CD4-positive, alpha-beta T cell treated with Interleukin-10 for 1 hour (primary cell): ENCODE results near the gene SNX8.
"Not testable (repeated sequence)": the region's sequence is repeated elsewhere in the genome, so short reads cannot be mapped to it uniquely, and the experiment has no call there.

Experiments used
- DNase-seq: peaks from one replicate; pipeline ENCODE4 v3.0.0-alpha.2; 2020

The SNX8 gene

DNA sequence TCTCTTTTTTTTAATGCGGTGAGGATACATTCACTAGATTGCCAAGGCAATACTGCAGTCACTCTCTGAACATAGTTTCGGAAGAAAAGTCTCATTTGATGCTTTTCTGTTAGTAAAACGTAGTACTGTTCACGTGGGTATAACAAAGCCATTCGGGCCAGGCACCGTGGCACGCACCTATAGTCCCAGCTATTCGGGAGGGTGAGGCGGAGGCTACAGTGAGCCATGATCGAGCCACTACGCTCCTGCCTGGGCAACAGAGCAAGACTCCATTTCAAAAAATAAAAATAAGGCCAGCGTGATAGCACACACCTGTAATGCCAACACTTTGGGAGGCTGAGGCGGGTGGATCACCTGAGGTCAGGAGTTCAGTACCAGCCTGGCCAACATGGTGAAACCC lies 24.6 kb downstream of the SNX8 start:
- DNase-seq, result no peak

DNA sequence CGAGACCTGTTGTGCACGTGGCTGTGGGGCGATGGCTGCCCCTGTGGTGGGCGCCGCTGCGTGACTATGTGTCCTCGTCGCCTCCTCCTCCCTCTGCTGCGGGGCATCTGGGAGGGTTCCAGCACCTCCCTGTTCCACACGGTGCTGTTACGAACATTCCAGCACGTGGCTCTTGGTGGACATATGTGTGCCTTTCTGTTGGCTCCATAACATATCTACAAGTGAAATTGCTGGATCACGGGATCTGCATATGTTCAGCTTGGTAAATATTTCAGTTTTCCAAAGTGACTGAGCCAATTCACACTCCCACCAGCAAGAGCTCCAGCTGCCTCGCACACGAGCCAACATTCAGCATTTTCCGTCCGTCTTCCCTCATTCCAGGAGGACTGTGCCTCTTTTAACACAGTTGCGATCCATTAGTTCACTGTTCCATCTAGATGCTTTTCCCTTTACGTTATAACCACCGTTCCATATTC lies 25.1 kb downstream of the SNX8 start:
- no peak for DNase-seq

DNA sequence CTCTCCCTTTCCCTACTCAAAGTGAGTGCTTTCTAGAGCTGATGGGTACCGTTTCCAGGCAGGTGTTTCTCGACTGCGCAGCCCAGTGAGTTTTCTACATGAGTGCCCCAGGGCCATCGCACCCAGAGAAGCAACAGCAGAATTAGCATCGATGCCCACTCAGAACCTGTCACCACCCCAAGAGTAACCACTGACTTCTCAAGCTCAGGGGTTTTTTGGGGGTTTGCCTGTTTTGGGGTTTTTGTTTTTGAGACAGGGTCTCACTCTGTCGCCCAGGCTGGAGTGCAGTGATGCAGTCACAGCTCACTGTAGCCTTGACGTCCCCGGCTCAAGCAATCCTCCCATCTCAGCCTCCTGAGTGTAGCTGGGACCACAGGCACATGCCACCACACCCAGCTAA lies 25.7 kb downstream of the SNX8 start:
- no peak for DNase-seq

- DNase-seq, result no peak
Measured at GRCh38 chr7:2287745-2288144, 26.5 kb downstream of the SNX8 start.

DNA sequence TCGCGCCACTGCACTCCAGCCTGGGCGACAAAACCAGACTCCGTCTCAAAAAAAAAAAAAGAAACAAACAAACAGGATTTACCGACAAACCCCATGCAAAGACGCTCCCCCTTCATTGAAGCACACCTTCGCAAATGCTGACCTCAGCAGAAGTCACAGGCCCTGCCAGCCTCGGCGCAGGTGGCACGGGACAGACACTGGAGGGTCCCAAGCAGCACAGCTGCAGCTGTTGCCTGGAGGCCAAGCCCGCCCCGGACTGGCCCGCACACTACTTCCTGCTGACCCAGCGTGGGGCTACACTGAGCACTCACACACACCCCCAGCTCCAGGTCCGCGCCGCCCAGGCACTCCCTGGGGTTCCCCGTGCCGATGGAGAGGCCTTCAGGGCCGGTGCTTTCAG lies 31.2 kb downstream of the SNX8 start:
- DNase-seq, result no peak

DNA sequence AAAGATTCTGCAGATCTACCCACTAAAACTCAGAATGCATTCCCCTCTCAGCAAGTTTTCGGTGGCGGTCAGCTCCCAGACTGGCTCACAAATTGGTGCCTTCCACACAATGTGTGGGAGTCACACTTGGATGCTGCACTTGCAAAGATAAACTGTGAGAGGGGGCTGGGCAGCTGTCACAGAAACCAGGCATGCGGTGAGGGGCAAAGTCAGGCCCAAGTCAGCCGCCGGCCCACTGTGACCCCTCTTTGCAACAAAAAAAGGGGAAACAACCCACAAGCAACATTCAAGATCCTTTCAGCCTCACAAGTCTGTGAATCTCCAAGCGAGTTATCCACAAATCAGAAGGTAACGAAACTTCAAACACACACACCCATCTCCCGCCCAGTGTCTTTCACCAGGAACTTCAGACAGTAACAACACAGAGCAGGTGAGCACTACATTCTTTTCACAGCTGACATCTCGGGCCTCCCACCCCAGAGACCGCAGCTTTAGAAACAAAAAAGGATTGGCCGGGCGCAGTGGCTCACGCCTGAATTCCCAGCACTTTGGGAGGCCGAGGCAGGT lies 32.0 kb downstream of the SNX8 start:
- no peak for DNase-seq

- no peak for DNase-seq
Measured at GRCh38 chr7:2281541-2281940, 32.7 kb downstream of the SNX8 start.

DNA sequence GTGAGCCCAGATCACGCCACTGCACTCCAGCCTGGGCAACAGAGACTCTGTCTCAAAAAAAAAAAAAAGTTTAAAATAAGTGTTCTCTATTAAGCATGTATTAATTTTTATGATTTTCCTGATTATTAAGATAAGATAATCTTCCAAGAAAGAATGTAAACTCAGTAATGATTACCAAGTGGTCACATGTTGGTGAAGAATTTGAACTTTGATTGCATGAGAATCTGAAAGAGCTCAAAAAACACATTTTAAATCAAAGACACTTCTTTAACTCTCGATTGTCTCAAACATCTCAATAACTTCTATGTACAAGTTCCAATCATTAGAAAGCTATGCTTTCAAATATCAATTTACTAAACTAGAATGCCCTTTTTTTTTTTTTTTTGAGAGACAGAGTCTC lies 33.8 kb downstream of the SNX8 start:
- DNase-seq, result no peak

GRCh38 chr7:2279896-2280295 lies 34.3 kb downstream of the SNX8 start:
- no peak for DNase-seq

DNA sequence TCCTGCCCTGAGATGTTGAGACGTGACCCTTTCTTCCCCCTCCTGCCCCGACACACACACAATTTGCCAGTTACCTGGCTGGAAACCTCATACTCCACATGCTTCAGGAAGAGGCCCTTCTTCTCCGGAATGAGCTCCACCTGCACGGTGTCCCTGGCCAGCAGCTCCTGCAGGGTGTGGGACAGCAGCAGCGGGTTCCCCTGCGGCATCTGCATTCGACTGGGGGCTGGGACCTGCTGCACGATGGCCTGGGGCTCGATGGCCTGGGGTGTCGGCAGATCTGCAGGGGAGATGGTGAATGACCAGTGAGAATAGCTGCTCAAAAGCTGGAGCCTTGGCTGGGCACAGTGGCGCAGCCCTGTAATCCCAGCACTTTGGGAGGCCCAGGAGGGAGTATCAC lies 36.2 kb downstream of the SNX8 start:
- no peak for DNase-seq

DNA sequence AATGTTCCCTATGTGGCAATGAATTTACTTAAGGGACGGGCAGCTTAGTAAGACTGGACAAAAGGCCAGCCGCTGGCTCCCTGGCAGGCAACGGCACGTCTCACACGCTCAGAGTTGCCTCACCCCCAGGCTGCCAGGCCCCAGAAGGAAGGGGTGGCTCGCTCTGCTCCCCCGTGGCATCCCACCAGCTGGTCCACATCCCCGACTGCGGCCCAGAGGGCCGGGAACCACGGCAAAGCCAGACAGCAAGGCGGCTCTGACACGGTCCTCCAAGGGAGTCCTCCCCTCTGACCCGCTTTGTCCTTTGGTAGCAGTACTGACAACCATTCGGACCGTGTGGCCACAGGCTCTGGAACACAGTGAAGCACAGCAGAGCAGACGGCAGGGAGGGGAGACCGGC lies 38.1 kb downstream of the SNX8 start:
- no peak for DNase-seq

DNA sequence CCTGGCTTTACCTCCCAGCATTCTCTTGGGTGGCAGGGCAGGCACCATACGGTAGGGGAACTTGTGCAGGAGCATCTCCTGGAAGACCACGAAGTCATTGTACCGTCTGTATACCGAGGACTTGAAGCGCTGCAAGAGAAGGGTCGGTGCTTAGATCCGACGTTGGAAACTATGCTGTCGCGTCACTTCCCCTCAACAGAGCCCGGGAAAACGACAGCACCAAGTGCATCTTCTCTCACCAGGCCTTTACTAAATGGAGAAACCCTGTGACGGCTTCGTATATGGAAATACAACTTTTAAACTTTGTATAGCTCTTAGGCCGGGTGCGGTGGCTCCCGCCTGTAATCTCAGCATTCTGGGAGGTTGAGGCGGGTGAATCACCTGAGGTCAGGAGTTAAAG lies 39.1 kb downstream of the SNX8 start:
- no peak for DNase-seq

DNA sequence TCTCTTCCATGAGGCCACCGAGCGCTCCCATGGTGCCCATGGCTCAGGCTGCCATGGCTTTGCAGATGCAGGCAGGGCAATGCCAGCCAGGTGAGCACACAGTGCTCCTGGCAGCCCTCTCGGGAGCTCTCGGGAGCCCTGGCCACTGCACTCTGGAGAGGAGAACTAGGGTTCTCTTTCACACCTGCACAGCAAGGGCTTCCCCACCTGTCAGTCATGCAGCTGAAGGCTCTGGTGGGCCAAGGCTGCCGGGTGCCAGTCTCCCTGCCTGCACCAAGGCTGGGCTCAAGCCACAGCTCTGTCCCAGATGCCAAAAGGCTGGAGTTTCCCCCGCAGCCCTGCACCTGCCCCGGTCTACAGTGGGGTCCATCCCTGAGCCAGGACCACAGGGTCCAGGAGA lies 39.6 kb downstream of the SNX8 start:
- no peak for DNase-seq

DNA sequence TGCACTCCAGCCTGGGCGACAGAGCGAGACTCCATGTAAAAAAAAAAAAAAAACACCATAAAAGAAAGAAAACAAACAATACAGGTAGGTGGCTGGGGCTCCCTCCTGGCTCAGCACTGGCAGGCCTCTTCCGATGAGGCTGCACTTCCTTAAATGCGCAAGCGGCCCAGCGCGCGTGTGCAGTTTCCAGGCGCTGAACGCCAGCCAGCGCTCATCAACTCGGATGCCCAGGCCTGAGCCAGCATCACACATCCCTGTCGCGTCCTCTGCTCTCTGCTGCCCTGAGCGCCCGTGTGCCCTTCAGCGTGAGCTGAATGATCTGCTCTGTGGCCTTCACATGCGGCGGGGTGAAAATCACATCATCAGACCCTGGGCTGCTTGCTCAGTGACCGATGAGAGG lies 40.4 kb downstream of the SNX8 start:
- no peak for DNase-seq

DNA sequence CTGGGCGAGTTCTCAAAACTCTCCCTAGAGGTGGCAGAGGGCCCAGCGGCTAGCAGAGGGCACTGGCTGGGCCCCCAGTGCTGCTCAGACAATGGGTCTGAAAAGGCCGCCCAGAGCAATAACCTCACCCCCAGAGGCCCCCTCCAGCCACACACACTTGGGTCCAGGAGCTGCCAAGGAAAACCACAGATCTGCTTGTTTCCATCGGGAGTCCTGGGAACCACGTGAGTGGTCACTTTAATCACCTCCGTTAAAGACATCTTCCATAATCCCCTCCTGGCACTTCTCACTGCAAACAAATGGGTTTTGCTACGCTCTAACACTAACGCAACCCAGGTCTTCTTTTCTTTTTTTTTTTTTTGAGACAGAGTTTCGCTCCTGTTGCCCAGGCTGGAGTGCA lies 42.2 kb downstream of the SNX8 start:
- DNase-seq, result no peak

- DNase-seq, result no peak
Measured at GRCh38 chr7:2271273-2272026, 42.8 kb downstream of the SNX8 start.

DNA sequence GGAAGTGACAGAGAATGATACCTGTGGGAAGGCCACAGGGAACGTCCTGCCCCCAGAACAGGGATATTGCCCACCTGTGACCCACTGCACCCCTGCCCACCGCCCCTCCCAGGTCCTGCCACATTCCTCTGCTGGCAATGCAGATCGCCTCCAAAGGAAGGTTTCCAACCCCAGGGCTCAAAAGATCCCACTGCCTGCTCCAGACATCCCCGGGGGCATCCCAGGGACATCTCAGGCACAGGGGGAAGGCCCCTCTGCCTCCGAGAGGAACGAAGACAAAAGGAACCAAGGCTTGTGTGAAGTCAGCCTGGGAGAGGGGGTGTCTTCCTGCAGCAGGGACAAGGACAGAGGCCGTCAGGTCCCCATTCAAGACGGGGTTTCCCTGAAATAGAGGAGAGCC lies 43.7 kb downstream of the SNX8 start:
- DNase-seq, result no peak

DNA sequence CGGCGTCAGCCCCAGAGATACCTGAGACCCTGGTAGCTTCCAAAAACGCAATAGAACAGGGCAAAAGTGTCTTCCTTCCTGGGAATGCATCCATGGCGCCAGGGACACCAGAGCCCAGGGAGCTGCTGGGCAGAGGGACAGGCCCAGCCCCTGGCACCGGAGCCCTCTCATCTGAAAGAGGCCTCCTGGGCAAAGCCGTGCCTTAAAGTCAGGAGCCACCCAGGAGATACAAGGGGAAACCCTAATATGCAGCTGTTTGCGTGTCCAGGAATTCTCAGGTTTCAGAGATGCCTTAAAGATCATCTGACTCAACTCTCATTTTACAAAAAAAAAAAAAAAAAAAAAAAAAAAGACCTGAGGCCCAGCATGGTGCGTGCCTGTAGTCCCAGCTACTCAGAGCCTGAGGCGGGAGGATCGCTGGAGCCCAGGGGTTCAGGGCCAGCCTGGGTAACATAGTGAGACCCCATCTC lies 44.2 kb downstream of the SNX8 start:
- DNase-seq, result no peak

DNA sequence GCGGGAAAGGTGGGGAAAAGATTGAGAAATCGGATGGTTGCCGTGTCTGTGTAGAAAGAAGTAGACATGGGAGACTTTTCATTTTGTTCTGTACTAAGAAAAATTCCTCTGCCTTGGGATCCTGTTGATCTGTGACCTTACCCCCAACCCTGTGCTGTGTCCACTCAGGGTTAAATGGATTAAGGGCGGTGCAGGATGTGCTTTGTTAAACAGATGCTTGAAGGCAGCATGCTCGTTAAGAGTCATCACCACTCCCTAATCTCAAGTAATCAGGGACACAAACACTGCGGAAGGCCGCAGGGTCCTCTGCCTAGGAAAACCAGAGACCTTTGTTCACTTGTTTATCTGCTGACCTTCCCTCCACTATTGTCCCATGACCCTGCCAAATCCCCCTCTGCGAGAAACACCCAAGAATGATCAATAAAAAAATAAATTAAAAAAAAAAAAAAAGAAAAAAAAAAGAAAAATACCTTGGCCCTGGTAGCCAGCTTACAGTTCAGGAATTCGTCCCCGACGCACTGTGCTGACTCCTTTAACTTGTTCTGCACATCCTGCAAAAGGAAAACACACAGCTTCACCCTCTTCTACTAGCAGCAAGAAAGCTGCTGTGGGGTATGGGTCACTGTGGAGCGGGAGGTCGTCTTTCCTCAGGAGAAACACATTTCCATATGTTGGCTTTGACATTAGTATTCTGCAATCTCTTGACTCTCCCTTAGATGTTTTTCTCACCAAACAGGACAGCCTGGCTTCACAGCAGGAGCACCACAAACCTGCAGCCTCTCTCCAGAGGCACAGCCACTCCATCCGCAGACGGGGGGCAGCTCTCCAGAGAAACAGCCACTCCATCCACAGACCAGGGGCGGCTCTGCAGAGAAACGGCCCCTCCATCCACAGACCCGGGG lies 44.9 kb downstream of the SNX8 start:
- not testable (repeated sequence) for DNase-seq

DNA sequence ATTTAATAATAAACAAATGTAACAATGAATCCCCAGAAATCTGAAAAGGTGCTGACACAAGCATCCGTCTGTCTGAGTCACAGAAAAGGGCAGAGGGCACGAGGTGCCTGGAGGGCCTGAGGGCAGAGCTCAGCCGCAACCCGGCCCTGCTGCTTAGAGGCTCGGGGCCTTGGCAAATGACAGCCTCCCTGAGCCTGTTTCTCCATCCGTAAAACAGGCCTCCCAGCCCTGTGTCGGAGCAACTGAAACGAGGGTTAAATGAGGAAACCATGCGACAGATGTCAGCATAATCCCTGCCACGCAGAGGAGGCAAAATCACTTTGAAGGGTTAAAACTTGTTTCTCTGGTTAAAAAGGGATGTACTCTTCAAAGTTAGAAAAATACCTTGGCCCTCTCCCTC lies 47.3 kb downstream of the SNX8 start:
- no peak for DNase-seq

- no peak for DNase-seq
Measured at GRCh38 chr7:2264158-2264557, 50.1 kb downstream of the SNX8 start.

- DNase-seq, result no peak
Measured at GRCh38 chr7:2263176-2263575, 51.1 kb downstream of the SNX8 start.

GRCh38 chr7:2261611-2262010 lies 52.6 kb downstream of the SNX8 start:
- peak; percentile 10 for DNase-seq

DNA sequence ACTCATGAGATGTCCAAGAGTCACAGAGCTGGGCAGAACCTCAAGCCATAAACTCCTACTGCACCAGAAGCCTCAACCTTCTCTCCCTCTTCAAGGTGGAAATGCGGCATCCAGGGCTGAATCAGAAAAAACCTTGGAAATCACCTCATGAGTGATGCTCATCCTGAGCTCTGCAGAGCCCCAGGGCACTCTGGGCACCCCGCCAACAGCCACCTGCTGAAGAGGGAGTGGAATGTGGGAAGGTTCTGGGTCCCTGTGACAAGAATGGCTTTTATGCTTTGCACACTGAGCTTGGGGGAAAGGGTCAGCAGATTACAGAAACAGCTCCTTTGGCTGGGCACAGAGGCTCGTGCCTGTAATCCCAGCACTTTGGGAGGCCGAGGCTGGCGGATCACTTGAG lies 53.4 kb downstream of the SNX8 start:
- no peak for DNase-seq
